ENCODE data around the gene KRT13.

- no peak for TF ChIP-seq ZNF140 (CRISPR knock-in tag; IDR thresholded peaks at IDR 0.05)
- TF ChIP-seq ZNF280B (CRISPR knock-in tag; IDR thresholded peaks at IDR 0.05) = no peak
- TF ChIP-seq SIN3B (IDR thresholded peaks at IDR 0.05; ENCODE audit: low read depth) = no peak
- TF ChIP-seq ZNF124 (CRISPR knock-in tag; IDR thresholded peaks at IDR 0.05) = no peak
- TF ChIP-seq ZNF133 (CRISPR knock-in tag; IDR thresholded peaks at IDR 0.05) = no peak
- no peak for TF ChIP-seq ZNF165 (CRISPR knock-in tag; IDR thresholded peaks at IDR 0.05; ENCODE audit: borderline replicate concordance)
- TF ChIP-seq MXI1 (IDR thresholded peaks at IDR 0.05; ENCODE audit: low read depth, low read length) = no peak
- no peak for TF ChIP-seq ZNF668 (CRISPR knock-in tag; IDR thresholded peaks at IDR 0.05)
- no peak for TF ChIP-seq BRF1 (IDR thresholded peaks at IDR 0.05; ENCODE audit: borderline replicate concordance, extremely low read depth, insufficient read length)
- no peak for TF ChIP-seq ZNF175 (CRISPR knock-in tag; IDR thresholded peaks at IDR 0.05; ENCODE audit: low read depth)
- no peak for TF ChIP-seq EHMT2 (IDR thresholded peaks at IDR 0.05)
- no peak for TF ChIP-seq REST (IDR thresholded peaks at IDR 0.05; ENCODE audit: borderline replicate concordance)
- no peak for TF ChIP-seq REST (CRISPR knock-in tag; IDR thresholded peaks at IDR 0.05; ENCODE audit: low read depth)
- TF ChIP-seq CHD4 (IDR thresholded peaks at IDR 0.05; ENCODE audit: insufficient read depth, insufficient replicate concordance, low read depth, low read length, poor library complexity, severe bottlenecking) = no peak
- no peak for TF ChIP-seq ETS2 (tag; IDR thresholded peaks at IDR 0.05; ENCODE audit: borderline replicate concordance, poor library complexity, severe bottlenecking)
Observed at GRCh38 chr17:41540921-41541625, 35.7 kb upstream of the KRT13 start.
